Left cardiac atrium (tissue), 4 donors: ENCODE data around the gene HKDC1. TPM values are rescaled to one million over a fixed set of nuclear protein-coding genes. Genes with fewer than 3 reads are reported as not detected.

ENCODE experiments used
- ATAC-seq, 2 donors: fragments of 200-7000 bp; cut with Tn5 transposase; one replicate each; pipeline ENCODE4 v1.9.1; 2020; ENCODE audit warnings: mild to moderate bottlenecking in 2 of 2, moderate library complexity in 2 of 2
- DNase-seq: peaks from one replicate; pipeline ENCODE4 v3.0.0-alpha.2; 2020
- intact Hi-C, 2 donors: fragments of 100-400 bp; cut with DNase I; formaldehyde crosslinking; loops; one replicate each; pipeline versions ENCODE4 v1.14.1 to v1.15.1; 2022 to 2023
- total RNA-seq, 2 donors: library from RNA; stranded (reverse); fragmentation: NEBNext Ultra II Directional; extraction: Animal tissue kit (Norgen Biotek cat#: 25700); gene quantifications; one replicate each; pipeline ENCODE4 v1.2.1, GENCODE V29; 2021
- donor health status: DM: no; HTN: yes; CAD: no.
- donor health status: DM: no; HTN: yes; CAD: no; lungs with severe emphysema.
- donor health status: DM: yes; HTN: yes; CAD: no.
- donor health status: Dilated cardiomyopathy.

HKDC1 gene
- total RNA-seq, 2 donors from 2014 or later, result 0.35 TPM; not detected in 1

DNA sequence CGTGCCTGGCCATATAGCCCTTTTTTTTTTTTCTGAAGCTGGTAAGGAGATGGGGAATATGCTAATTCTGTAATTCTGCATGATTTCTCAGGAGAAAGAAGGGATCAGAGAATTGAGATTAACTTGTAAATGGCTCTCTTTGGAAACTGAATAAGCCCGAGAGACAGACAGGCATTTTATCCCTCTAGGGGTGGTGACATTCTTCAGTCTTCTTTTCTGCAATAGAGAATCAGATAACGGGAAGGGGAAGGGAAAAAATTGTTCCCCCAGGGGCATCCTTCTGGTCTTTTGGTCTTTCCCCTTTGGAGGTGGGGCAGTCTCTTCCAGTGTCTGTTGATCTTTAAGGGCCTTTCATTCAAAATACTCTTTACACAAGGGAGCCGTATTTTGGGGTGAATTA is 92.4 kb downstream of the HKDC1 start:
- DNase-seq (no peak), ATAC-seq (no peak)
- intact Hi-C loops, result no loop called here

DNA sequence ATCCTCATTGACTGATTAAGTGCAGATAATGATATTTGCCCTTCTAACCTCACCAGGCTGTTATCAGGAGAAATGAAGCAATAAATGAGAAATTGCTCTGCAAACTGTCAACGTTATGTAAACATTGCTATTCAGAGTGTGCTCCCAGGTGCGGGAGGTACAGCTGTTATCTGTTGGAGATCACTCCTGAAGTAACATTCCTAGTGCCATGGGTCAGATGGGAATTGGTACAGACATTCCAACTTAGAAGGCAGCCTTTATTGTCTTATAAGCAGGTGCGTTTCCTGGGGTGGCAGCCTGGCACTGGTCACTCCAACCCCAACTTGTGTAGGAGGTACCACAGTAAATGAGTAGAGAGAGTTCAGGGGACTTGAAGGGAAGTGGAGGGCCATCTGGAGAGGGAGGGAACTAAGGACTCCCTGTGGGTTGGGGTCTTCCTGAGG is 95.0 kb downstream of the HKDC1 start:
- intact Hi-C loops, result no loop called here
- ATAC-seq (no peak), DNase-seq (no peak)

DNA sequence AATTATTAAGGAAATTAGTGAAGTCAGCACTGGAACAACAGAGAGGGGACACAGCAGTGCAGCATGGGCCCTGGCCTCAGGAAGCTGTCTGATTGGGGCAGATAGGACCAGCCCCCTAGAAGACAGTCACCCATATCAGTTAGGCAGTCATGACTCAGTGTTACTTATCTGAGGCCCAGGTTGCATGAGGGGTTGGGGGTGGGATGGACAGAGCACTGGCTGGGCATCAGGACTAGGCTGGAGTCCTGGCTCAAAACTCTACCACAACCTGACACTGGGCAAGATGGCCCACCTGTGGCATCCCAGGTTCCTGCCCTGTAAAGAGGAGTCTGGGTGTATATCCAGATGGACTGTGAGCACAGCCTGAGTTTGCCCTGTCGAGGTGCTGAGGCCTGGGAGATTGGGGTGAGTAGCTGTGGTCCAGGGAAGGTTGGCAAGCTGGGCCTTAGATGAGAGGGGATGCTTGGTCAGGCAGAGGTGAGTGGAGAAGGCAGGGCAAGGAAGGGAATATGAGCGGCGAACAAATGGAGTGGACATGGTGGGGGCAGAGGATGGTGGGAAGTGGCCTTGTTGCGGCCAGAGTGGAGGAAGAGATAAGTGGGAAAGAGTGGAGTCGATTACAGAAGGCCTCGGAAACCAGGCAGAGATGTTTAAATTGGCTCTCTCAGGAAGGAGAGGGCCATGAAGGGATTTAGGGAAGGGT is 95.6 kb downstream of the HKDC1 start:
- ATAC-seq (no peak), DNase-seq (no peak)
- intact Hi-C loops, result no loop called here

DNA sequence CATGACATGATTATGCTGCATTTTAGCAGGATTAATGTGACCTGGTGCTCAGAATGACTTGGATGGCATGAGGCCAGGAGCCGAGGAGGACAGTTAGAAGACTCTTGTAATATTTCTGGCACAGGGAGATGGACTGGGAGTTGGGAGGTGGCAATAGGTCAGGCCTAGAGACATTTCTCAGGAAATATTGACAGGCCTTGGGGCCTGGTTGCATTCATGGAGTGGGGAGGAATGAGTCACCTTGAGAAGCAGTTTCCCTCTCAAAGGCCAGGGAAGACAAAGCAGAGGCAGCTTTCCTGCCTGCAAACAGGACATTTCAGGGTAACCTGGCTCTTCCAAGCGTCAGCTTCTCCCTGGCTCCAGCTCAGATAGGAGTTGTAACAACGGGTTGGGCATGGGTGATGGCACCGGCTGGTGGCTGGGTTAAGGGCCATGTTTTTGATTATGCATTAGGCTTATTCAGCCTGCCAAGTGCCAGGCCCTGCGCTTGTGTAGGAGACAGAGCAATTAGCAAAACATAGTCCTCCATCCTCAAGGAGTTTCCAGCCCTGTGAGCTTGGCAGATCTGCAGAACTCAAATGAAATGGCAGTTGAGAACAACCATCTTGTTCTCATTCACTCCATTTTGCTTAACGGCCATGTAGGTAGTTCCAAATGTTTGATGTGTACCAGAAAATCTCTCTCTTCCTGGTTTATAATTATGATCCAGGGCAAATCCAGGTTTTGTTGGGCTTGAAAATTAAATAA is 96.4 kb downstream of the HKDC1 start:
- intact Hi-C loops, result no loop called here

More for the DNA sequence above, 96.4 kb downstream of the HKDC1 start:
- DNase-seq, result peak; percentile 58
- ATAC-seq, result no peak

Other genes starting within 250 kb of the HKDC1 start
- gene KIFBP, start 231.5 kb upstream of the HKDC1 start, total RNA-seq, result 10 to 100 TPM; 33.7 to 36.1 TPM
- gene SRGN, start 132.2 kb upstream of the HKDC1 start, total RNA-seq, result 100 to 1,000 TPM in 1 of 2 donors, 10 to 100 TPM in 1; 89.7 to 121 TPM
- 10 to 100 TPM; 33.2 to 35.7 TPM for gene VPS26A, start 96.2 kb upstream of the HKDC1 start, total RNA-seq
- gene SUPV3L1, start 40.1 kb upstream of the HKDC1 start, total RNA-seq, result 10 to 100 TPM; 29.1 to 32.4 TPM
- 100 to 1,000 TPM; 188 to 274 TPM for gene HK1, start 58.2 kb downstream of the HKDC1 start, total RNA-seq
- under 1 TPM; 0.24 to 0.31 TPM for gene TACR2, start 196.6 kb downstream of the HKDC1 start, total RNA-seq
- 10 to 100 TPM; 11.0 to 17.3 TPM for gene TSPAN15, start 231.1 kb downstream of the HKDC1 start, total RNA-seq